Fibroblast of villous mesenchyme (primary cell): ENCODE data around the gene ITGB1BP1. TPM values are rescaled to one million over a fixed set of nuclear protein-coding genes. Genes with fewer than 3 reads are reported as not detected.

ENCODE experiments used
- DNase-seq: peaks from one replicate; pipeline ENCODE4 v3.0.0-alpha.2; 2010; ENCODE audit warnings: low read depth
- H3K4me3 ChIP-seq: 2 replicates; pipeline ENCODE4 v1.5.1; 2011; ENCODE audit warnings: low read depth, mild to moderate bottlenecking, low read length
- CTCF ChIP-seq: IDR thresholded peaks from 2 replicates; pipeline ENCODE4 v1.5.1; 2012; ENCODE audit warnings: low read depth, mild to moderate bottlenecking, low read length; ENCODE audit not compliant: insufficient read depth
- total RNA-seq: library from RNA; depleted of rRNA; stranded (reverse); fragments of >200 nt; gene quantifications from 2 replicates; pipeline ENCODE4 v1.2.3, GENCODE V29; 2012

The ITGB1BP1 gene
- total RNA-seq, 1 donor: 33.2 TPM

- no peak for TF ChIP-seq CTCF
- H3K4me3 ChIP-seq: no peak overlapping the region
- no peak for DNase-seq
These were observed 21.8 kb upstream of the ITGB1BP1 start for GRCh38 chr2:9445089-9445488.

DNA sequence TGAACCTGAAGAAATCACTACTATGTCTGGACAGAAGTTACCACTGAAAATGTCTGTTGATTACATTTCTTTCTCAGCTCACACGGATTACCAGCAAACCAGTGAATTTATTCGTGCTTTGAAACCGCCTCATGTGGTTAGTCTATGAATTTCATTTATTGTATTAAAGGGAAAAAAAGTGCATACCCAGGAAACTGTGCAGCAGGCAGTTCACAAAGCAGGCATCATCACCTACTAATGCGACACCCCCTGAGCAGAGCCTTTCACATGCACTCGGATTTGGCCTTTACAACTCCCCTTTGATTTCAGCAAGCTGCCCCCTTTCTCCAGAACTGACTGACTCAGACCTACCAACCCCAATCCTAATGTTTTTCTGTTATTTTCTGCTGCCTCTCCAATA is 20.2 kb upstream of the ITGB1BP1 start:
- no peak for TF ChIP-seq CTCF
- DNase-seq: no peak
- H3K4me3 ChIP-seq: no peak overlapping the region

GRCh38 chr2:9441556-9441955 is 18.2 kb upstream of the ITGB1BP1 start:
- no peak for TF ChIP-seq CTCF
- peak; percentile 49 for DNase-seq
- no peak overlapping the region for H3K4me3 ChIP-seq

- TF ChIP-seq CTCF: no peak
- no peak overlapping the region for H3K4me3 ChIP-seq
- DNase-seq: peak; percentile 54
These were observed 16.9 kb upstream of the ITGB1BP1 start for GRCh38 chr2:9440058-9440727.

GRCh38 chr2:9439536-9439935 is 16.2 kb upstream of the ITGB1BP1 start:
- no peak for TF ChIP-seq CTCF
- peak; percentile 27 for DNase-seq
- H3K4me3 ChIP-seq: no peak overlapping the region

DNA sequence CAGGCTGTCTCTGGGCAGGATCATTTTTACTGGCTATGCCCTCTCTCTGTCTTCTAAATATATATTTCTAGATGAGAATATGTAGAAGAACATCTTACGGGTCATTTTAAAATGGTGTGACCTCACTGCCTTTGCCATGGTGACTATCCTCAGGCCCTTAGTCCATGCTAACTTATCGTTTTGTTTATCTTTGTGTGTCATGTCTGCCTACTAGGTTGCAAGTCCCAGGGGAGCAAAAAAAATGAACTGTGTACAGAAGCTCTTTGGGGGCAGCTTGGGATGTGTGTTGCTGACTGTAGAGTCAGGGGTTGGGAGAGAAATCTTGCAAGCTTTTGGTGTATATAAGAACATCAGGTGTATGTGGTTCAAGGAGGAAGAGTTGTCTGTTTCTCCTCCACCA is 11.2 kb upstream of the ITGB1BP1 start:
- TF ChIP-seq CTCF: no peak
- peak; percentile 16 for DNase-seq
- no peak overlapping the region for H3K4me3 ChIP-seq
